ENCODE measurements around the gene NHLRC4. TPM values are rescaled to one million over a fixed set of nuclear protein-coding genes. Genes with fewer than 3 reads are reported as not detected.
A peak's percentile ranks its signal among the peaks of the same experiment; 100 is the strongest.

The NHLRC4 gene
- total and polyA plus RNA-seq, 2 of the 13 experiments (the other 11 are each of a cell fraction or from before 2014, with no cell fraction given), result 0.40 to 0.59 TPM

GRCh38 chr16:561957-562938, 4.6 kb upstream of the NHLRC4 start:
- Histone ChIP-seq H4K20me1 (ENCODE audit: insufficient read depth, low read length) (no peaks in the 10 kb centered on the region), H2AFZ (ENCODE audit: low read length) (no peak overlapping the region), H3K36me3 (replicated peaks in 1 of 2; ENCODE audit: control insufficient read depth in 1 of 2, insufficient read depth in 2 of 2, low read length in 2 of 2) (no peaks in the 10 kb centered on the region), H3K4me1 (ENCODE audit: insufficient read depth, low read length) (peaks cover 73% of the 10 kb centered on the region), H3K9me3 (ENCODE audit: low read length) (no peaks in the 10 kb centered on the region), H3K27me3 (ENCODE audit: control insufficient read depth in 1 of 2, insufficient read depth in 2 of 2, low read length in 2 of 2) (peaks cover 18 to 64% of the 10 kb centered on the region in 2 experiments), H3K9ac (ENCODE audit: insufficient read depth, low read depth, low read length) (no peak overlapping the region), H3K4me2 (ENCODE audit: low read depth, low read length) (no peak overlapping the region; the same call in 1 of the 2 replicates), H3K27ac (ENCODE audit: extremely low read length, insufficient read depth, low read length) (no peak overlapping the region), H3K79me2 (ENCODE audit: insufficient read depth, low read length) (no peaks in the 10 kb centered on the region), H3K4me3 (replicated peaks in 1 of 3; ENCODE audit: insufficient read depth in 1 of 3, low read depth in 2 of 3, low read length in 3 of 3) (no peak overlapping the region)
- CTCF ChIA-PET (ENCODE audit: low intra/inter-chr PET ratio, low total read pairs), result no interaction called here
- no peak for DNase-seq (ENCODE audit: low spot score)
- POLR2A ChIA-PET, result no interaction called here
- no peak for ATAC-seq
- intact Hi-C loops (cut with micrococcal nuclease; ENCODE audit: unreplicated experiment) (no loop called here), in situ Hi-C loops (cut with HindIII; ENCODE audit: extremely low pct_ligation_motif_present, low pct_unique_long_range_greater_than_20kb) (no loop called here)
- 51% methylated on average over 26 of the region's 43 CpGs for WGBS (ENCODE audit: low lambda C conversion rate)
- TF ChIP-seq, protein P1, sequence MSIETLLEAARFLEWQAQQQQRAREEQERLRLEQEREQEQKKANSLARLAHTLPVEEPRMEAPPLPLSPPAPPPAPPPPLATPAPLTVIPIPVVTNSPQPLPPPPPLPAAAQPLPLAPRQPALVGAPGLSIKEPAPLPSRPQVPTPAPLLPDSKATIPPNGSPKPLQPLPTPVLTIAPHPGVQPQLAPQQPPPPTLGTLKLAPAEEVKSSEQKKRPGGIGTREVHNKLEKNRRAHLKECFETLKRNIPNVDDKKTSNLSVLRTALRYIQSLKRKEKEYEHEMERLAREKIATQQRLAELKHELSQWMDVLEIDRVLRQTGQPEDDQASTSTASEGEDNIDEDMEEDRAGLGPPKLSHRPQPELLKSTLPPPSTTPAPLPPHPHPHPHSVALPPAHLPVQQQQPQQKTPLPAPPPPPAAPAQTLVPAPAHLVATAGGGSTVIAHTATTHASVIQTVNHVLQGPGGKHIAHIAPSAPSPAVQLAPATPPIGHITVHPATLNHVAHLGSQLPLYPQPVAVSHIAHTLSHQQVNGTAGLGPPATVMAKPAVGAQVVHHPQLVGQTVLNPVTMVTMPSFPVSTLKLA (IDR thresholded peaks at IDR 0.05), result peak; percentile 98
- no peak for TF ChIP-seq U2AF1 (optimal IDR thresholded peaks at IDR 0.05; ENCODE audit: low read depth, low read length)
- TF ChIP-seq ZBTB7B (CRISPR knock-in tag; IDR thresholded peaks at IDR 0.05), result no peak
- TF ChIP-seq, protein P2, sequence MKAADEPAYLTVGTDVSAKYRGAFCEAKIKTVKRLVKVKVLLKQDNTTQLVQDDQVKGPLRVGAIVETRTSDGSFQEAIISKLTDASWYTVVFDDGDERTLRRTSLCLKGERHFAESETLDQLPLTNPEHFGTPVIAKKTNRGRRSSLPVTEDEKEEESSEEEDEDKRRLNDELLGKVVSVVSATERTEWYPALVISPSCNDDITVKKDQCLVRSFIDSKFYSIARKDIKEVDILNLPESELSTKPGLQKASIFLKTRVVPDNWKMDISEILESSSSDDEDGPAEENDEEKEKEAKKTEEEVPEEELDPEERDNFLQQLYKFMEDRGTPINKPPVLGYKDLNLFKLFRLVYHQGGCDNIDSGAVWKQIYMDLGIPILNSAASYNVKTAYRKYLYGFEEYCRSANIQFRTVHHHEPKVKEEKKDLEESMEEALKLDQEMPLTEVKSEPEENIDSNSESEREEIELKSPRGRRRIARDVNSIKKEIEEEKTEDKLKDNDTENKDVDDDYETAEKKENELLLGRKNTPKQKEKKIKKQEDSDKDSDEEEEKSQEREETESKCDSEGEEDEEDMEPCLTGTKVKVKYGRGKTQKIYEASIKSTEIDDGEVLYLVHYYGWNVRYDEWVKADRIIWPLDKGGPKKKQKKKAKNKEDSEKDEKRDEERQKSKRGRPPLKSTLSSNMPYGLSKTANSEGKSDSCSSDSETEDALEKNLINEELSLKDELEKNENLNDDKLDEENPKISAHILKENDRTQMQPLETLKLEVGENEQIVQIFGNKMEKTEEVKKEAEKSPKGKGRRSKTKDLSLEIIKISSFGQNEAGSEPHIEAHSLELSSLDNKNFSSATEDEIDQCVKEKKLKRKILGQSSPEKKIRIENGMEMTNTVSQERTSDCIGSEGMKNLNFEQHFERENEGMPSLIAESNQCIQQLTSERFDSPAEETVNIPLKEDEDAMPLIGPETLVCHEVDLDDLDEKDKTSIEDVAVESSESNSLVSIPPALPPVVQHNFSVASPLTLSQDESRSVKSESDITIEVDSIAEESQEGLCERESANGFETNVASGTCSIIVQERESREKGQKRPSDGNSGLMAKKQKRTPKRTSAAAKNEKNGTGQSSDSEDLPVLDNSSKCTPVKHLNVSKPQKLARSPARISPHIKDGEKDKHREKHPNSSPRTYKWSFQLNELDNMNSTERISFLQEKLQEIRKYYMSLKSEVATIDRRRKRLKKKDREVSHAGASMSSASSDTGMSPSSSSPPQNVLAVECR (CRISPR knock-in tag; IDR thresholded peaks at IDR 0.05; ENCODE audit: borderline replicate concordance), result 0 out of 2 replicates have a peak, but pooled peaks have one; percentile 5
- no peak for TF ChIP-seq ZNF556 (CRISPR knock-in tag; IDR thresholded peaks at IDR 0.05; ENCODE audit: borderline replicate concordance)
- no peak for TF ChIP-seq IRF2 (CRISPR knock-in tag; IDR thresholded peaks at IDR 0.05)
- no peak for TF ChIP-seq SALL1 (CRISPR knock-in tag; IDR thresholded peaks at IDR 0.05)
- TF ChIP-seq CC2D1A (CRISPR knock-in tag; IDR thresholded peaks at IDR 0.05), result no peak
- no peak for FAIRE-seq
- no TSS peak for BruUV-seq (replicated peaks)
